HUDEP-2 (cell line): ENCODE data around the gene HIPK4.
"Not testable (repeated sequence)": the region's sequence is repeated elsewhere in the genome, so short reads cannot be mapped to it uniquely, and the experiment has no call there.

Source experiments
- DNase-seq, 76 experiments: peaks; one replicate each; lab custom pipeline; 2025; ENCODE audit not compliant: unreplicated experiment in 76 of 76; lab: John Stamatoyannopoulos, UW

HIPK4 gene, protein sequence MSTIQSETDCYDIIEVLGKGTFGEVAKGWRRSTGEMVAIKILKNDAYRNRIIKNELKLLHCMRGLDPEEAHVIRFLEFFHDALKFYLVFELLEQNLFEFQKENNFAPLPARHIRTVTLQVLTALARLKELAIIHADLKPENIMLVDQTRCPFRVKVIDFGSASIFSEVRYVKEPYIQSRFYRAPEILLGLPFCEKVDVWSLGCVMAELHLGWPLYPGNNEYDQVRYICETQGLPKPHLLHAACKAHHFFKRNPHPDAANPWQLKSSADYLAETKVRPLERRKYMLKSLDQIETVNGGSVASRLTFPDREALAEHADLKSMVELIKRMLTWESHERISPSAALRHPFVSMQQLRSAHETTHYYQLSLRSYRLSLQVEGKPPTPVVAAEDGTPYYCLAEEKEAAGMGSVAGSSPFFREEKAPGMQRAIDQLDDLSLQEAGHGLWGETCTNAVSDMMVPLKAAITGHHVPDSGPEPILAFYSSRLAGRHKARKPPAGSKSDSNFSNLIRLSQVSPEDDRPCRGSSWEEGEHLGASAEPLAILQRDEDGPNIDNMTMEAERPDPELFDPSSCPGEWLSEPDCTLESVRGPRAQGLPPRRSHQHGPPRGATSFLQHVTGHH

DNA sequence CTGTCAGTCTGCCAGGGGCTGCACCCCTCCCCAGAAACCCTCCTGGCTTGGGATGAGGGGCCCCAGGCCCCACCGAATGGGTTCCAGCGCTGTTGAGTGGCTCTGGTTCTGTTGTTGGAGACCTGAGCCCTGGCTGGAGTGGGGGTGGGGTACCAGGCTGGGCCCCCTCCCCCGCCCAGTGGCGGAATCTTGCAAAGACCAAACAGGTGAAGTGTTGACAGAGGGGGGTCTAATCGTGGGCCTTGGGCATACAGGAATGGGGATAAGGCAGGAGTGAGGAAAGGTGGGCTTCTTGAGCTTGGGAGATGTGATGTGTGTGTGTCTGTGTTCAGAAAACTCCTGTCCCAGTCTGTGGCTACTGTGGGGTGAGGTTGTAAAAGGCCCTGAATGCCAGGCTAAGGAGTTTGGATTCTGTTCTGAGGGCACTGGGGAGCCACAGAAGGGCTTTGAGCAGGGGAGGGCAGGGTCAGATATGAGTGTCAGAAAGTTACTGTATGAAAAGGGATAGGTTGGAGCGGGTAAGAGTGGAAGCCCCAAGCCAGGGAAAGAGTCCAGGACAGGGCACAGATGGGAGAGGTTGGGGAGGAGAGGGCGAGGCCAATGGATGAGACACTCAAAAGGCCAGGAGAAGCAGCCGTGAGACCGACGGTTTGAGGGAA lies at the start of gene HIPK4:
HIPK4 (minus strand) TSS at position 98 of the 659 bp plus-strand sequence. CDS start 279 bp downstream, outside the sequence.
- DNase-seq: no peak

DNA sequence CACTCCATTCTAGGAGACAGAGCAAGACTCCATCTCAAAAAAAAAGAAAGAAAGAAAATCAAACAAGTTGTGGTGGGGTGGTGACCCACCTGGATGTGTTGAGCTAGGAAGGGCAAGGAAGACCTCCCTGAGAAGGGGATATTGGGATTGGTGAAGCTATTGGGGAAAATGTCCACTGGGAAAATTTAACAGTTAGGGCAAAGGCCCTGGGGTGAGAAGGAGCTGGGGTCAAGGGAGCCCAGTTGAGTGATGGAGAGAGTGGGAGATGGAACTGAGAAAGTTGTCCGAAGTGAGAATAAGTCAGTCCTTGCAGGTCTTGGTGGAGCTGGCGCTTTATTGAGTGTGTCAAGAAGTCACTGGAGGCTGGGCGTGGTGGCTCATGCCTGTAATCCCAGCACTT lies 48.3 kb upstream of the HIPK4 start:
- no peak for DNase-seq

DNA sequence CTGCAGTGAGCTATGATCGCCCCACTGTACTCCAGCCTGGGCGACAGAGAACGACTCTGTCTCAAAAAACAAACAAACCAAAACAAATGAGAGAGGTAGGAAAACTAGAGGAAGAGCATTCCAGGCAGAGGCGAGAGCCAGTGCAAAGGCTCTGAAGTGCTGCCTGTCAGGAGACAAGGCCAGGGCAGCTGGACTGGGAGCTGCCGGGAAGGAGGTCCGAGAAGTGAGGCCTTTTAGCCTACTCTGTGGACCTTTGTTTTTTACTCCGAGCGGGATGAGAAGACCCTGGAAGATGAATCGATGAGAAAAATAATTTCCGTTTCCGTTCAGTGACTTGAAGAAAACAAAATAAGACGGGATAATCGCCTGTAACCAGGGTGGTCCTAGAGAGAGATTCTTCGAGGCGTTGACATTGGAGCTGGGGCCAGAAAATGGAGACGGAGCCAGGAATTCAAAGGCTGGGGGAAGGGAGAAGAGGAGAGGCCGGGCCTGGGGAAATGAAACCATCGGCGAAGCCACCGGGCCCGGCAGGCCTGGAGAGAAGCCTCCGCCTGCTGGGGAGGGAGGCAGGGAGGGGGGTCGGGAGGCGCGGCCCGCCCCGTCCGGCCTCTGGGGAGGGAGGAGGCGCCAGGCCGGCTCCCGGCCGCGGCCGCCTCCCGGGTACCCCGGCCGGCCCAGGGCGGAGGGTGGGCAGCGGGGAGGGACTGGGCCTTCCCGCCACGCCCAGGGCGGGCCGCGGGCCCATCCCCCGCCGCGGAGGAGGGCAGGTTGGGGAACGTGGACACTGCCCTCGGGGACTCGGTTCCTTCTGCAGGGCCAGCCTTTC lies 43.6 kb upstream of the HIPK4 start:
- DNase-seq: peak in 68 of 76 experiments; percentile 28 to 88 (median 77)

DNA sequence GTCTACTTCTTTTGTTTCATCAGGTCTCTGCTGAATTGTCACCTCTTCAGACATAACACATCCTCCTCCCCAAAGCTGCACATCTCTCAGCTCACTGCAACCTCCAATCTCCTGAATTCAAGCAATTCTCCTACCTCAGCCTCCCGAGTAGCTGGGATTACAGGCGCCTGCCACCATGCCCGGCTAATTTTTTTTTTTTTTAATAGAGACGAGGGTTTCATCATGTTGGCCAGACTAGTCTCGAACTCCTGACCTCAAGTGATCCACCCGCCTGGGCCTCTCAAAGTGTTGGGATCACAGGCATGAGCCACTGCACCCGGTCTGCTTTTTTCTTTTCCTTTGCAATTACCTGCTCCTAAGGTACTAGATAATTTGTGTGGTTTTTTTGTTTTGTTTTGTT lies 42.8 kb upstream of the HIPK4 start:
- not testable (repeated sequence) for DNase-seq

DNA sequence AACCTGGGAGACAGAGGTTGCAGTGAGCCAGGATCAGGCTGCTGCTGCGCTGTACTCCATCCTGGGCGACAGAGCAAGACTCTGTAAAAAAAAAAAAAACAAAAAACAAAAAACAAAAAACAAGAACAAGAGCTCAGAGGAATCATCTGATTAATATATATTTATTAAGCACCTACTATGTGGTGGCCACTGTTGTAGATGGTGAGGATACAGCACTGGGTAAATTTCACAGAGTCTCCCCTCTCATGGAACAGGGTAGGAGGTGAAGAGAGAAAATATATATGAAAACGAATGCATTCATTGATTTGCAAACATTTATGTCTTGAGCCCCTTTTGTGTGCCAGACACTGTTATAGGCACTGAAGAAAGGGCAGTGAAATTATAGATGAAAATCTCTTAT lies 41.7 kb upstream of the HIPK4 start:
- DNase-seq: no peak

DNA sequence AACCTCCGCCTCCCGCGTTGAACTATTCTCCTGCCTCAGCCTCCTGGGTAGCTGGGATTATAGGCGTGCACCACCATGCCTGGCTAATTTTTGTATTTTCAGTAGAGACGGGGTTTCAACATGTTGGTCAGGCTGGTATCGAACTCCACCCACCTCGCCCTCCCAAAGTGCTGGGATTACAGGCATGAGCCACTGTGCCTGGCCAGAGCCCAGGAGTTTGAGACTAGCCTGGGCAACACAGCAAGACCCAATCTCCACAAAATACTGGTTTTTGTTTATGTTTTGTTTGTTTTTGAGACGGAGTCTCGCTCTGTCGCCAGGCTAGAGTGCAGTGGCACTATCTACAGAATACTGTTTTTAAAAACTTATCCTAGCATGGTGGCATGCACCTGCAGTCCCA lies 40.3 kb upstream of the HIPK4 start:
- DNase-seq: not testable (repeated sequence)

DNA sequence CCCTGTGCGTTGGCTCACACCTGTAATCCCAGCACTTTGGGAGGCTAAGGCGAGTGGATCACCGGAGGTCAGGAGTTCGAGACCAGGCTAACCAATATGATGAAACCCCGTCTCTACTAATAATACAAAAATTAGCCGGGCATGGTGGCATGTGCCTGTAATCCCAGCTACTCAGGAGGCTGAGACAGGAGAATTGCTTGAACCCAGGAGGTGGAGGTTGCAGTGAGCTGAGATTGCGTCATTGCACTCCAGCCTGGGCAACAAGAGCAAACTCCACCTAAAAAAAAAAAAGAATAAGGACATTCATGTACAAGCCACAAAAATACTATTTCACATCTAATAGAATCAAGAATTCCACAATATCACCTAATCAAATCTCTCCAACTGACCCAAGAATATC lies 38.2 kb upstream of the HIPK4 start:
- not testable (repeated sequence) for DNase-seq

DNA sequence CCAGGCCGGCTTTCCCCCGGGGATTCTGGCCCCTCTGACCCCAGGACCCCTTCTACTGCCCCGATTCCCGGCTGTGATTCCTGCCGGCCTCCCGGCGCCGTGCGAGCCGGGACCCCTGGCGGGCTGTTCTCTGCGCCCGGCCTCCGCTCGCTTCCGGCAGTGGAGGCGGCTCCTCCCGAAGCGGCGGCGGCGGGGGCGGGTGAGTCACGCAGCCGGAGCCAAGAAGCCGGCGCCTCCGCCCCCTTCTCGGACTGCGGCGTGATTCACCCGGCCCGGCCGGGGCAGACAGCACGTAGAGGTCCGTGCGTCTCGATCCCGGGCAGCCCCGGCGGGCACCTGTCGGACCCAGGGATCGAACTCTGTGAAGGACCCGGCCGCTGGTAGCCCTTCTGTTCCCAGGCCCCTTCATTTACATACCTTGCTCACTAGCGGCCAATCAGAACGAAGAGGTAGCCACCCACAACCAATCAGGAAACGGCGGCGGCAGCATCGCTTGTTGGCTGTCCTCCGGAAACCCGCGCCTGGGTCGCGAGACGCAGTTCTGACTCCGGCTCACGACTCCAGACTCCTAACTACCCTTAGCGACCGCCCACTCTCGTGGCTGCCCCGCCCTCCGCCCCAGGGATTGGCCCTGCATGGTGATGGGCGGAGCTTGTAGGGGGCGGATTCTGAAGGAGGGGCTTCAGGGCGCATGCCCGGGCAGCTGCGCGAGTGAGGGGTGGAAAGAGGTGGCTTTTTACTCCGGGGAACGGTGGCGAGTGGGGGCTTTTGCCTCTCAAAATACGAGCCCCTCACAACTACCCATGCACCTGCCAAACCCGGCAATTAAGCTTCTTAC lies 35.7 kb upstream of the HIPK4 start, which contains the start of gene SERTAD1:
SERTAD1 (minus strand) TSS at position 543 of the 838 bp plus-strand sequence. CDS start 2,446 bp downstream, outside the sequence.
- peak; percentile 93 to 100 (median 100) for DNase-seq

DNA sequence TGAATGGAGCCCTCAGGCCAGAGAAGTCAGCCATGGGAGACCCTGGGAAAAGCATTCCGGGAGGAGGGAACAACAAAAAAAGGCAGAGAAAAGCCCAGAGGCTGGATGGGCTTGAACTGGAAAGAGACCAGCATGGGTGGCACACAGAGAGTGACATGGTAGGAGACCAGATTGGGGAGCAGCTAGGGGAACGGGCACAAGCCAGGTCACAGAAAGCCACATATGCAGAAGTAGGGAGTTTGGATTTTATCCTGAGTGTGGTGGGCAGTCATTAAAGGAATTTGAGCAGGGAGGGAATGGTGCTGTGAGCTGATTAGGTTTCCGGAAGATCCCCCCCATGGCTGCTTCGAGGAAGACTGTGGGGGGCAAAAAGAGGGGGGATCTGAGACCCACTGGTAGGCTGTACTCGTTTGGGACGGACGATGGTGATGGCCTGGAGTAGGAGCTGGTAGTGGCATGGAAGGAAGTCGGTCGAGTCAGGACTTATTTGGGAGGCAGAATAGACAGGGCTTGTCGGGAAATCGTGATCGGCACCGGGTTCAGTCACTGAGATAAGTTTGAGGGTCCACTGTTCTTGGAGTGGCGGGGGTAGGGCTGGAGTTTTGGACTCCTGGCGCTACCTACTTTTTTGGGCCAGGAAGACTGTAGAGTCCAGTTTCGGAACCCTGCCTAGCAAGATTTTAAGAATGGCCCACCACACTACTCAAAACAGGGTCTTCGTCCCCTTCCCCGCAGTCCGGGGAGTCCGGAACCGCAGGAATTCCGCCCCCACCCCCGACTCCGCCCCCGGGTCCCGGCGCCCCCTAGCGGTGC lies 34.9 kb upstream of the HIPK4 start:
- DNase-seq: peak in 4 of 76 experiments; percentile 19 to 89 (median 69)

DNA sequence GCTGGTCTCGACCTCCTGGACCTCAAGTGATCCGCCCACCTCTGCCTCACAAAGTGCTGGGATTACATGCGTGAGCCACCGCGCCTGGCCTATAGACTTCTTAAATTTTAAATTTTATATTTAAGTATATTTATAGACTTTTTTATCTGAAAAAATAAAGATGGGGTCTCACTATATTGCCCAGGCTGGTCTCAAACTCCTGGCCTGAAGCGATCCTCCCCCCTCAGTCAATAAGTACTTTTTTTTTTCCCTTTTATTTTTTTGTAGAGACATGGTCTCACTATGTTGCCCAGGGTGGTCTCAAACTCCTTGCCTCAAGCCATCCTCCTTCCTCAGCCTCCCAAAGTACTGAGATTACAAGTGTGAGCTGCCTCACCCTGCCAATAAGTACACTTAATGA lies 34.0 kb upstream of the HIPK4 start:
- no peak for DNase-seq

DNA sequence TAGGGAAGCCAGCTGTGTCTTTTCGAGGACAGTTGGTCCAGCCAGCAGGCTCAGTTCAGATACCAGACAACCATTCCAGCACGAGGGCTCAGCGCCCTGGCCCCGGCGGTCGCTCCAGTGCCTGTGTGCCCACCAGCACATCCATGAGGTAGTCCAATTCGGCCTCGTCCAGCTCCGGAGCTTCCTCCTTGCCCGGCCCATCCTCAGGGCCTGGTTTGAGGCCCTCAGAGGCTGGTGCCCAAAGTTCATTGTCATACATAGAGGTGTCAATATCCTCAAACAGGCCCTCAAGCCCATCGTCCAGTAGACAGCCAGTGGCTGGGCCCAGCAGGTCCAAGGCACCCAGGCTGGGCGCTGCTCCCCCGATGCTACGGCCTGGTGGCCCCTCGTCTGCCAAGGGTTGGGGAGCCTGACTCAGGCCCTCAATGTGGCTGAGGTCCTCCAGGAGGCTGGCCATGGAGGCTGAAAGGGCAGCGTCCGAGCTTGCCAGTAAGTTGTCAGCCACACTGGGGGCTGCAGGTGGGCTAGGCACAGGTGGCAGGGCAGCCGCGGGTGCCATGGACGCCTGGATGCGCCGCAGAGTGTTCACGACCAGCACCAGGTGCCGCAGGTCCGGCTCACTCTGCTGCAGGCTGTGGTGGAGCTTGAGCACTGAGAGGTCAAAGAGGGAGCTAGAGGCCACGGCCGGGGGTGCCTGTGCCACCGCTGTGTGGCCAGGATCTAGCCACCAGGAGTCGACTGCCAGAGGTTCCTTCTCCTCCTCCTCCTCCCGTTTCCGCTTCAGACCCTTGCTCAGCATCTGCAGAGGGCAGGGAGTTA lies 33.0 kb upstream of the HIPK4 start:
- DNase-seq: no peak

DNA sequence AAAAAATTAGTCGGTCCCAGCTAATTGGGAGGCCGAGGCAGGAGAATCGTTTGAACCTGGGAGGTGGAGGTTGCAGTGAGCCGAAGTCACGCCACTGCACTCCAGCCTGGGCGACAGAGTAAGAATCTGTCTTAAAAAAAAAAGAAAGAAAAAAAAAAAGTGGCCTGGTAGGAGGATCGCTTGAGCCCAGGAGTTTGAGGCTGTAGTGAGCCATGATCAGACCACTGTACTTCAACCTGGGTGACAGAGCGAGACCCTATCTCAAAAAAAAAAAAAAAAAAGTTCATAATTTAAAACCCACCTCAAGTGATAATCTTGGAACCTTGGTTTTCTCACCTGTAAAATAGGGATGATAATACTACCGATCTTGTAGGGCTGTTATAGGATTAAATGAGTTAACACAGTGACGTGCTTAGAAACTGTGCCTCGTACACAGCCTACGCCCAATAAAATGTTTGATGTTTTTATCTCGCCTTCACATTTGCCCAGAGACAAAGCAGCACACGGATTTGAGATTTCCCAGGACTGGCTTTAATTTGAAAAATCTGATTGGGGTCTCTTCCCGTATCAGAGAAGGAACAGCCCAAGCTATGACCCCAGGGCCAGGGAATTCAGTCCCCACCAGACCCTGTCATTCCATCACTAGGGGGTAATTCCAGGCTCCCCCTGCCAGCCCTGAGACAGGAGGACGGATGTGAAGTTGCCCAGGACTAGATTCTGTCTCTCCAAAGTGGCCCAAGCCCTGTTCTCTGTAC lies 32.2 kb upstream of the HIPK4 start:
- peak in 7 of 76 experiments; percentile 17 to 43 (median 31) for DNase-seq

DNA sequence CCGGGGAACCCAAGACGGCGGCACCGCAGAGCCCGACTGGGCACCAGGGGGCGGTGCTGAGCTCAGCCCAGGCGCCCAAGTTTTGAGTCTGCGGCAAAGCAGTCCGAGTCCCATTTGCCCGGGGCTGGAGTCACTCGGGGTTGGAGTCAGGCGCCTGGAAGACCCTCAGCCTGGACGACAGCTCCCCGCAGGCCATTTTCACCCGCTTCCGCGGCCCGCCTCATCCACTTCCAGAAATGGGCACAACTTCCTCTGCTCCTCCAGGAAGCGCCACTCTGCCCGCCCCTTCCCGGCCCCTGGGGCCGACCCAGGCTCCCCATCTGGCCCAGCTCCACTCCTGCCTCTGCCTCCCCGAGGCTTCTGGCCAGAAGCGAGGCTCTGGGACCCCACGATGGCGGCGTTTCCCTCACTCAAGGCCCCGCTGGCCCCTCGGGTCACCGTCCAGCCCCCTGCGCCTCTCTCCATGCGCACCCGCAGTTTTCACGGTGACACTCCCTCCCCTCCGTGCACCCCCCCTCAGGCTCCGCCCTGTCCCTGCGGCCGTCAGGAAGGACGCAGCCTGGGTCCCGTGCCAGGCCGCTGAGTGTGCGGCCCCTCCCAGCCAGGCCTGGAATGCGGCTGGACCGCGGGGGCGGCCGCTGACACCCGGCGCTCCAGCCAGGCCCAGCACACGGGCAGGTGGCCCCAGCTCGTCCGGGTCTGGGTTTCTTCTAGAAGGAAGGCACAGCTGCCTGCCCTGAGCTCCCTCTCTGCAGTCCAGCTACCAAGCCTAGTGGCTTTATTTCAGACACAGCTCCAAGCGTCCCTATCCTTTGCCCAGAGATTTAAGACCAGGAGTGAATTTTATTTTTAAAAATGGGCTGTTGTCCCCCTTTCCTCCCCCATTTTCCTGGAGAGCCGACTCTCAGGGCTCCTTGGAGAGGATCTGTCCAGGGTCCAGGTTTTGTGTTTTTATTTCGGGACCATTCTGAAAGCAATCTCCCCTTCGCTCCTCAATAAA lies 31.1 kb upstream of the HIPK4 start:
- peak in 74 of 76 experiments; percentile 52 to 100 (median 86) for DNase-seq

DNA sequence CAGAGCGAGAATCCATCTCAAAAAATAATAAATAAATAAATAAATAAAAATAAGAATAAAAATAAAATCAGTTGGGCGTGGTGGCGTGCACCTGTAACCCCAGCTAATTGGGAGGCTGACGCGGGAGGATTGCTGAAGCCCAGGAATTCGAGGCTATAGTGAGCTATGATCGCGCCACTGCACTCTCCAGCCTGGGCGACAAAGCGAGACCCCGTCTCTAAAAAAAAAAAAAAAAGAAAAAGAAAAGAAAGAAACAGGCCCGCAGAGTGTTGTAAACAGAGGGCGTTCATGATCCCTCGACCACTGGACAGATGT lies 30.4 kb upstream of the HIPK4 start:
- no peak for DNase-seq

DNA sequence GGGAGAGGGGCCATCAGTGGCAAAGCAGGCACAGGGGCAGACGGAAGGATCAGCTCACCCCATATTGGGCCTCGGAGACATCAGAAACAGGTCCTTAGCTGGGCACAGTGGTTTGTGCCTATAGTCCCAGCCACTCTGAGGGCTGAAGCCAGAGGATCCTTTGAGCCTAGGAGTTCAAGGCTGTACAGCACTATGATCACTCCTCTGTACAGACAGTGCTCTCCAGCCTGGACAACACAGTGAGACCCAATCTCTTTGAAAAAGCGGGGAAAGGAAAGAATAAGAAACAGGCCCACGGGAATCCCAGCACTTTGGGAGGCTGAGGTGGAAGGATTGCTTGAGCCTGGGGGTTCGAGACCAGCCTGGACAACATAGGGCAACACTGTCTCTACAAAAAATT lies 29.8 kb upstream of the HIPK4 start:
- no peak for DNase-seq

DNA sequence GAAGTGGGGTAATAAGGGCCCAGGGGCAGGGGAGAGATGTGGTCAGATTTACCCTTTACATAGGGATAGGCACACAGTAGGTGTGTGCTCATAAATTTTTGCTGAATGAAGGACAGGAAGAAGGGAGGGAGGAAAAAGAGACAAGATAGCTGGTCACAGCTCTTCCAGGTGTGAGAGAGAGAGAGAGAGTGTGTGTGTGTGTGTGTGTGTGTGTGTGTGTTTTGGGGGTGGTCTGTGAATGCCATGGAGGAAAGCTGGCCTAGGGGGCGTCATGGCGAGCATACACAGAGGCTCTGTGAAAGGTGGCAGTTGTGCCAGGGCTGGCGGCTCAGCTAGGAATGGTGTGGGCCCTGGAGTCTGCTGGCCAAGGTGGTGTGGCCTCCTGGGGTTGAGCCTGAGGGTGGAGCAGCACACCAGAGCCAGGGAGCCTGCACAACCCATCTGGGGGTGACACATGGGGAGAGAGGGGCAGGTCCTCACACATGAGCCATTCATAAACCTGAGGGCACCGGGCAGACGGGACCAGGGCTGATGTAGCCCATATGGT lies 29.2 kb upstream of the HIPK4 start:
- DNase-seq: no peak
